SU-DHL-6 (cell line): ENCODE results near the gene EXOC3L1.

Source experiments
- CTCF ChIP-seq: fragments of 200-600 bp; sonication (generic); IDR thresholded peaks from one replicate; pipeline ENCODE4 v1.5.1; 2017; ENCODE audit warnings: antibody characterized with exemption, mild to moderate bottlenecking, low read length, moderate library complexity; ENCODE audit not compliant: insufficient read depth, poor library complexity, severe bottlenecking
- EZH2phosphoT487 ChIP-seq: fragments of 200-600 bp; sonication (generic), shearing (Covaris generic); conservative IDR thresholded peaks from 2 replicates; pipeline ENCODE4 v1.6.1; 2018; ENCODE audit warnings: mild to moderate bottlenecking, antibody characterized with exemption, low read length, moderate library complexity, mixed read lengths

DNA sequence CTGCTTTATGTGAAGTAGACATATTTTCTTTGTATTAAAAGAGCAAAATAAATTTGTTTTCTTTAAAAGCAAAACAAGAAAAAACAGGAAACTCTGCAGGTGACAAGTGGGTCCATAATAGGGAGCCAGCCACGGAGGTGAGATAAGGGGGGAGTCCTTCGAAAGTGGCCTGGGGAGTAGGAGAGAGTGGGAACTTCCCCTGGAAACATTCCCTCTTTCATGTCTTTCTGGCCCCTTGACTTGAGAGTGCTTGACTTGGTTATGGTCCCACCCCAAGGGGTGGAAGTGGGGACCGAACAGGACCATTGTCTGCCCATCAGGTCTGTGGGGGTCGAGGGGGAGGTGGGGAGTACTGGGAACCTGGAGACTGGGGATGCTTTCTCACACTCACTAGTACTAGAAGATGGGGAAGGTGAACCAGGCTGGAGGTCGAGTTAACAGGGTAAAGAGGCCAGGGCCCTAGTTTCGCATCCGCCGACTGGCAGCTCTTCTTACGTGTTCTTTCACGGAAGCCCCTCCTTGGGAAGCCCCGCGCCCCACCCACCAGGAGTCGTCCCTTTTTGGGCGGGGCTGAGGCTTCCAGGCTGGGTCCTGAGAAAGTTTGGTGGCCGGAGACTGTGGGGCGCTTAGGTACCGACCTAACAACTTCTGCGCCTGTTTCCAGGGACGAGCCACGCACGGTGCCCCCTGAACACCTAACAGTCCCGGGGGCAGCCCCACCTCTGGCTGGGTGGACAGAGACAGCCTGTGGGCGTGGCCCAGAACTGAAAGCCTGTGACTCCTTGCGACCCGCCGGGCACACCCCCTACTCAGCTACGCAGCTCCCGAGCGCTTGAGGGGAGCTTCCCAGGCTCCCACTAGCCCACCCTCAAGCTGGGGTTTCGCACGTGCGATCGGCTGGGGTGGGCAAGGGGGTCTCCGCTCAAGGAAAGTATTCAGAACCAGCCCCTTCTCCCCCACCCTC, 31.0 kb downstream of the EXOC3L1 start:
- TF ChIP-seq CTCF (no peak), EZH2phosphoT487 (no peak)
